Measurements from ENCODE around the gene POLG.

POLG gene

DNA sequence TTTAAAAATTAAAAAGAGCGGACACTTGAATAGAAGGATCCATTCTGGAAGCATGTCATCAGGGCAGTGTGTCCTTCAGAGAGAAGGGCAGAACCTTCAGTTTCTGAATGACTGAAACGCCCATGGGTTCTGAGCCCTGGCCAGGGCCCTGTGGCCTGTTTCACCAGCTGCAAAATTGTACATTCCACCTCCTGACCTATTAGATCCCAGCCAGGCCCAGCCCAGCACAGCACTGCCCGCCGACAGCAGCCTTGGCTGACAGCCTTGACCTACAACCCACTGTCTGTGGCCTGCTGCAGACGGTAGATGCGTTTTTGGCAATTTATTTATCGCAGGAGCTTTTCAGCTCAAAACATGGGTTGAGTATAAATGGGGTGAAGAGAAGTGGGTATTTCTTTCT lies 5.9 kb upstream of the POLG start:
- no peak overlapping the region for H3K4me3 ChIP-seq (ENCODE audit: control insufficient read depth in 1 of 7, extremely low read depth in 1 of 7, insufficient read depth in 4 of 7, low read depth in 2 of 7, low read length in 6 of 7)
- H3K36me3 ChIP-seq (ENCODE audit: control insufficient read depth in 4 of 4, insufficient read depth in 4 of 4, low read length in 3 of 4) = no peaks in the 10 kb centered on the region
- no peak overlapping the region for H3K27ac ChIP-seq (ENCODE audit: insufficient read depth in 1 of 2, low read depth in 1 of 2, low read length in 2 of 2, poor library complexity in 1 of 2, severe bottlenecking in 2 of 2)
- ChIA-PET POLR2A (no interaction called here), CTCF (no interaction called here)
- no peak for DNase-seq
- H3K4me1 ChIP-seq (ENCODE audit: control extremely low read depth in 1 of 4, control insufficient read depth in 4 of 4, insufficient read depth in 4 of 4, low read length in 3 of 4) = peaks cover 0 to 4% (median 3%) of the 10 kb centered on the region in 4 experiments
- no peaks in the 10 kb centered on the region for H3K9me3 ChIP-seq (ENCODE audit: control extremely low read depth in 1 of 5, control insufficient read depth in 4 of 5, insufficient read depth in 2 of 5, low read depth in 1 of 5, low read length in 4 of 5)
- WGBS (ENCODE audit: insufficient coverage) = 98% methylated on average over 7 of the region's 7 CpGs
- H3K27me3 ChIP-seq (replicated peaks in 2 of 5; ENCODE audit: control insufficient read depth in 4 of 5, insufficient read depth in 5 of 5, low read length in 4 of 5) = peaks cover 0 to 8% (median 5%) of the 10 kb centered on the region in 5 experiments

DNA sequence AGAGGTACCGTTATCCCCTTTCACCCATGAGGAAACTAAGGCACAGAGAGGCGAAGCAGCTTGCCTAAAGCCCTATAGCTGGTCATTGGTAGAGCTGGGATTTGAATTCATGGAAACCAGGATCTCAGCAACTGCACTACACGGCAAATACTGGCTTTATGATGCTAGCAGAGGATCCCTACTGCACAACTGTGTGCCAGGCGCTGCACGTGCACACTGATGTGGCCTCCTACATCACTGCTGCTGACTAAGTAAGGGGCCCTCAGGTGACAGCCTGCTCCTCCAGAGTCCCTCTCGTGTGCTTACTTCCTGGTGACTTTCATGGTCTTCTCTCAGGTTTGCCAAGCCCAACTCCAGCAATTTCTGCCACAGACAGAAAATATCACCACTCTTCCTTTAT lies 3.4 kb upstream of the POLG start:
- 91% methylated on average over 6 of the region's 6 CpGs for WGBS (ENCODE audit: insufficient coverage)
- no peaks in the 10 kb centered on the region for H3K9me3 ChIP-seq (ENCODE audit: control extremely low read depth in 1 of 5, control insufficient read depth in 4 of 5, insufficient read depth in 2 of 5, low read depth in 1 of 5, low read length in 4 of 5)
- ChIA-PET CTCF (interaction anchor here (3.1 kb wide), 1 partner anchor 21 kb away, joined by 13 read pairs; no protein-coding TSS in a partner anchor), POLR2A (no interaction called here)
- no peak overlapping the region for H3K4me3 ChIP-seq (ENCODE audit: control insufficient read depth in 1 of 7, extremely low read depth in 1 of 7, insufficient read depth in 4 of 7, low read depth in 2 of 7, low read length in 6 of 7)
- DNase-seq = no peak
- H3K27ac ChIP-seq (ENCODE audit: insufficient read depth in 1 of 2, low read depth in 1 of 2, low read length in 2 of 2, poor library complexity in 1 of 2, severe bottlenecking in 2 of 2) = no peak overlapping the region
- peaks cover 0 to 5% (median 2%) of the 10 kb centered on the region in 4 experiments for H3K36me3 ChIP-seq (ENCODE audit: control insufficient read depth in 4 of 4, insufficient read depth in 4 of 4, low read length in 3 of 4)
- peaks cover 0 to 5% (median 2%) of the 10 kb centered on the region in 5 experiments for H3K27me3 ChIP-seq (replicated peaks in 2 of 5; ENCODE audit: control insufficient read depth in 4 of 5, insufficient read depth in 5 of 5, low read length in 4 of 5)
- peaks cover 3 to 21% (median 18%) of the 10 kb centered on the region in 4 experiments for H3K4me1 ChIP-seq (ENCODE audit: control extremely low read depth in 1 of 4, control insufficient read depth in 4 of 4, insufficient read depth in 4 of 4, low read length in 3 of 4)

DNA sequence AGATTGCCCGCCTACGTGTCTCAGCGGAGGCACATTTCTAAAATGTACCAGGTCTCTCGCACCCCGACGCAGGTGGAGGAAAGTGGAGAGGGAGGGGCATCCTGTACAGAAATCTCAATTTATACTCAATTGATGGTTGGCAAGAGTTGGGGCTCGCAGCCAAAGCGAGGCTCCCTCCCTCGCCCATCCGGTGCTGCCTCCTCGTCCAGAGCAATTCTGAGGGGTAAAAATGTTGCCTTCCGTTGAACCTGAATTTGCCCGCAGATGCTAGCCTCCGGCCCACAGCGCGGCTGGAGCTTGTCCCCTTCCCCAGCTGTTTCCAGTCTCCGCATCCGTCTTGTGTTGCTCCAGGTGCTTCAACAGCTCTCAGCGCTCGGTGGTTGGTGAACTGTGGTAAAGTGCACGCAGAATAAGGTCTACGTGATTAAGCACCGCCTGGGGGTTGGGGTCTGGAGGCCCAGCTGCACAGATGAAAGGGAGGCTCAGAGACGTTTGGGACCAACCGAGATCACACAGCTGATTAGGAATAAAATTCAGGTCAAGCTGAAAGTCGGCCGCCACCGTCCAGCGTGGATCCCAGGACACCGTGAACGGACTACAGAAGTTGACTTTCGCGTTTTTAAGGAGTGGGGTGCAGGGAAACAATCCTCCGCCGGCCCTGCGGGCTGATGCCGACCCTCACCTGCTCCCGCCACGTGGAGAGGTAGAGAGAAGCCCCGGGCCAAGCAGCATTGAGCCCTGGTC lies 846 bp upstream of the POLG start:
- POLR2A ChIA-PET = no interaction called here

DNA sequence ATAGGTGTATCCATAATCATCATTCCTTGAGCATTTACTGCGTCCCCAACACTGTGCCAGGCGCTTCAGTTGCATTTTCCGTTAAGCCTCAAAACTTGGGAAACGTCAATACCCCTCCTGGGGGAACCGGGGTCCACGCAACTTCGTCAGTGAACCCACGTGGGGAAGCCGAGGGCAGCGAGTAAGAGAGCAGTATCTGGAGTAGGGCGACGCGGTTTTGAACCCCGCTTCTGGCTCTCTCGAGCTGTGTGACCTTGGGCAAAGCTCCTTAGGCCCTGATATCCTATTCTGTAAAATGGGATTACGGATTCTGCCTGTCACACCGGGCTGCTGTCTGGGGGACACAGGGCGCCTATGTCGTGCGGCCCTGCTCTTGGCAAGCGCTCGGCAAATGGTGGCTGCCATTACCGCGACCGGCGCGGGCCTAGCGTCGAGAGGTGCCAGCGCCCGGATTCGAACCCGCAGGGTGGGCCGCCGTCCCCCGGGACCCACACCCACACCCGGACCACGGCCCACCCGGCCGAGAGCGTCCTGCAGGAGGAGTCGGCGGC lies 590 bp downstream of the POLG start:
- Histone ChIP-seq H3K27me3 (replicated peaks in 2 of 5; ENCODE audit: control insufficient read depth in 4 of 5, insufficient read depth in 5 of 5, low read length in 4 of 5) (peaks cover 0 to 2% (median 0%) of the 10 kb centered on the region in 5 experiments), H3K4me1 (ENCODE audit: control extremely low read depth in 1 of 4, control insufficient read depth in 4 of 4, insufficient read depth in 4 of 4, low read length in 3 of 4) (peaks cover 3 to 58% (median 44%) of the 10 kb centered on the region in 4 experiments), H3K4me3 (ENCODE audit: control insufficient read depth in 1 of 7, extremely low read depth in 1 of 7, insufficient read depth in 4 of 7, low read depth in 2 of 7, low read length in 6 of 7) (peak overlapping the region; percentile 58 to 92 (median 86)), H3K27ac (ENCODE audit: insufficient read depth in 1 of 2, low read depth in 1 of 2, low read length in 2 of 2, poor library complexity in 1 of 2, severe bottlenecking in 2 of 2) (peak overlapping the region; percentile 75 to 87), H3K36me3 (ENCODE audit: control insufficient read depth in 4 of 4, insufficient read depth in 4 of 4, low read length in 3 of 4) (peaks cover 0 to 42% (median 32%) of the 10 kb centered on the region in 4 experiments), H3K9me3 (ENCODE audit: control extremely low read depth in 1 of 5, control insufficient read depth in 4 of 5, insufficient read depth in 2 of 5, low read depth in 1 of 5, low read length in 4 of 5) (no peaks in the 10 kb centered on the region)
- CTCF ChIA-PET = interaction anchor here (1.4 to 2.5 kb wide), 5 partner anchors 12 to 27 kb away, joined by 3 to 8 read pairs (median 5); no protein-coding TSS in a partner anchor
- no peak for DNase-seq
- POLR2A ChIA-PET = no interaction called here
- WGBS (ENCODE audit: insufficient coverage) = 2% methylated on average over 39 of the region's 43 CpGs

More for the DNA sequence above, 846 bp upstream of the POLG start:
- WGBS (ENCODE audit: insufficient coverage) = 4% methylated on average over 30 of the region's 40 CpGs
- H3K9me3 ChIP-seq (ENCODE audit: control extremely low read depth in 1 of 5, control insufficient read depth in 4 of 5, insufficient read depth in 2 of 5, low read depth in 1 of 5, low read length in 4 of 5) = no peaks in the 10 kb centered on the region
- peak overlapping the region in 1 of 2 experiments; percentile 47 for H3K27ac ChIP-seq (ENCODE audit: insufficient read depth in 1 of 2, low read depth in 1 of 2, low read length in 2 of 2, poor library complexity in 1 of 2, severe bottlenecking in 2 of 2)
- CTCF ChIA-PET = interaction anchor here (0.6 to 2.4 kb wide), 4 partner anchors 12 to 137 kb away, joined by 3 to 9 read pairs (median 4); no protein-coding TSS in a partner anchor
- peaks cover 0 to 27% (median 18%) of the 10 kb centered on the region in 4 experiments for H3K36me3 ChIP-seq (ENCODE audit: control insufficient read depth in 4 of 4, insufficient read depth in 4 of 4, low read length in 3 of 4)
- peaks cover 0 to 5% (median 0%) of the 10 kb centered on the region in 5 experiments for H3K27me3 ChIP-seq (replicated peaks in 2 of 5; ENCODE audit: control insufficient read depth in 4 of 5, insufficient read depth in 5 of 5, low read length in 4 of 5)
- H3K4me1 ChIP-seq (ENCODE audit: control extremely low read depth in 1 of 4, control insufficient read depth in 4 of 4, insufficient read depth in 4 of 4, low read length in 3 of 4) = peaks cover 3 to 43% (median 31%) of the 10 kb centered on the region in 4 experiments
- DNase-seq = peak; percentile 40 to 94 (median 93)
- H3K4me3 ChIP-seq (ENCODE audit: control insufficient read depth in 1 of 7, extremely low read depth in 1 of 7, insufficient read depth in 4 of 7, low read depth in 2 of 7, low read length in 6 of 7) = peak overlapping the region; percentile 36 to 88 (median 80)

DNA sequence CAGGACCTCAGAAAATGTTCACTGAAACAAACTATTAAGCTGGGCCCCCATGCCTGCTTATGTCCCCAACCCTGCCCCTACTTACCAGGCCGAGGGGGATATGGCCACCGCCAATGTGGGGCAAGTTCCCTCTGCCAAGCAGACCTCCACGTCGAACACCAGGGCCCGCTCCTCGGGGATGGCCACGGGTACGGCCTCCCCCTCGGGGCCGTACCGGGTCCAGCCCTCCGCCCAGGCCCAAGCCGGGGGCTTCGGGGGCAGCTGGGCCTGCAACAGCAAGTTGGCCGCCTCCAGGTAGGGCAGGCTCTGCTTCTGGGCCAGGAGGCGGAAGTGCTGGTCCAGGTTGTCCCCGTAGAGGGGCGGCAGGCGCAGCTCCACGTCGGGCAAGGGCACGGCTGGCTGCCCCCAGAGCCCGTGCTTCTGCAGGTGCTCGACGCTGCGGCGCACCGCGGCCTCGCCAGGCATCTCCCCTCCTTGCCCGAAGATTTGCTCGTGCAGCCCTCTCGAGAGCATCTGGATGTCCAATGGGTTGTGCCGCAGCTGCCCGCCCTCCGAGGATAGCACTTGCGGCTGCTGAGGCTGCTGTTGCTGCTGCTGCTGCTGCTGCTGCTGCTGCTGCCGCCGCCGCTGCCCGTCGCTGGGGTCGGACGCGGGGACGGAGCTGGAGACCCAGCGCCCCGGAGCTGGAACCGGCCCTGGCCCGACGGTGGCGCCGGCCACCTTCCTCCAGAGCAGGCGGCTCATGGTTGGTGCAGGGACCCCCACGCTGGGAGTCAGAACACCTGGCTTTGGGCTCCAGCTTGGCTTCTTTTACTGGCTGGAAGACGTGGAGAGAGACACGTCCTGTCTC lies 1.4 kb downstream of the POLG start:
- H3K4me1 ChIP-seq (ENCODE audit: control extremely low read depth in 1 of 4, control insufficient read depth in 4 of 4, insufficient read depth in 4 of 4, low read length in 3 of 4) = peaks cover 3 to 61% (median 45%) of the 10 kb centered on the region in 4 experiments
- POLR2A ChIA-PET = interaction anchor here (0.6 kb wide), 1 partner anchor 130 kb away, joined by 3 read pairs; no protein-coding TSS in a partner anchor
- WGBS (ENCODE audit: insufficient coverage) = 96% methylated on average over 55 of the region's 57 CpGs
- no peak for DNase-seq
- CTCF ChIA-PET = interaction anchor here (1.0 to 2.5 kb wide), 5 partner anchors 11 to 26 kb away, joined by 3 to 8 read pairs (median 5); no protein-coding TSS in a partner anchor
- H3K27ac ChIP-seq (ENCODE audit: insufficient read depth in 1 of 2, low read depth in 1 of 2, low read length in 2 of 2, poor library complexity in 1 of 2, severe bottlenecking in 2 of 2) = peak overlapping the region; percentile 75 to 87
- H3K9me3 ChIP-seq (ENCODE audit: control extremely low read depth in 1 of 5, control insufficient read depth in 4 of 5, insufficient read depth in 2 of 5, low read depth in 1 of 5, low read length in 4 of 5) = no peaks in the 10 kb centered on the region
- peak overlapping the region in 6 of 7 experiments; percentile 58 to 92 (median 86) for H3K4me3 ChIP-seq (ENCODE audit: control insufficient read depth in 1 of 7, extremely low read depth in 1 of 7, insufficient read depth in 4 of 7, low read depth in 2 of 7, low read length in 6 of 7)
- H3K27me3 ChIP-seq (replicated peaks in 2 of 5; ENCODE audit: control insufficient read depth in 4 of 5, insufficient read depth in 5 of 5, low read length in 4 of 5) = no peaks in the 10 kb centered on the region
- peaks cover 3 to 50% (median 40%) of the 10 kb centered on the region in 4 experiments for H3K36me3 ChIP-seq (ENCODE audit: control insufficient read depth in 4 of 4, insufficient read depth in 4 of 4, low read length in 3 of 4)

DNA sequence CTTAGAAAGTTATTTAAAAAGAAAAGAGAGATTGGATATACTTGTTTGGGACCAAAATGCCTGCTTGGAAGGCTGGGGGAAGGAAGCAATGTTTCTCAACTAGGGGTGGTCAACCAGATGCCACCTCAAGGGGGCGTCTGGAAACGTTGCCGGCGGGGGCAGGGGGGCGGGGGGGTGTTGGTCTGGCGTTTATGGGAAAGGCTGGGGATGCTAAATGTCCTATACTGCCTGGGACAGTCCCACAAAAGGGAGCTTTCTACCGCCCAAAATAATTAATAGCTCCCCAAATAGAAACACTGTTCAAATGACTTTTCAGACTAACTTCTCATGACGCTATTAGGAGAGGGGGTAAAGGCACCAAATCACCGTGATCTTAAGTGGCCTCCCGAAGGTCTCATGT lies 2.2 kb downstream of the POLG start:
- no peak overlapping the region for H3K27ac ChIP-seq (ENCODE audit: insufficient read depth in 1 of 2, low read depth in 1 of 2, low read length in 2 of 2, poor library complexity in 1 of 2, severe bottlenecking in 2 of 2)
- H3K36me3 ChIP-seq (ENCODE audit: control insufficient read depth in 4 of 4, insufficient read depth in 4 of 4, low read length in 3 of 4) = peaks cover 9 to 56% (median 46%) of the 10 kb centered on the region in 4 experiments
- H3K27me3 ChIP-seq (replicated peaks in 2 of 5; ENCODE audit: control insufficient read depth in 4 of 5, insufficient read depth in 5 of 5, low read length in 4 of 5) = no peaks in the 10 kb centered on the region
- POLR2A ChIA-PET = interaction anchor here (0.6 kb wide), 1 partner anchor 130 kb away, joined by 3 read pairs; no protein-coding TSS in a partner anchor
- peak; percentile 39 to 60 (median 53) for DNase-seq
- H3K9me3 ChIP-seq (ENCODE audit: control extremely low read depth in 1 of 5, control insufficient read depth in 4 of 5, insufficient read depth in 2 of 5, low read depth in 1 of 5, low read length in 4 of 5) = no peaks in the 10 kb centered on the region
- WGBS (ENCODE audit: insufficient coverage) = 84% methylated on average over 4 of the region's 10 CpGs
- H3K4me3 ChIP-seq (ENCODE audit: control insufficient read depth in 1 of 7, extremely low read depth in 1 of 7, insufficient read depth in 4 of 7, low read depth in 2 of 7, low read length in 6 of 7) = peak overlapping the region in 1 of 7 experiments; percentile 92
- CTCF ChIA-PET = interaction anchor here (0.6 to 2.5 kb wide), 6 partner anchors 10 to 247 kb away, joined by 3 to 8 read pairs (median 5); no protein-coding TSS in a partner anchor
- peaks cover 3 to 61% (median 45%) of the 10 kb centered on the region in 4 experiments for H3K4me1 ChIP-seq (ENCODE audit: control extremely low read depth in 1 of 4, control insufficient read depth in 4 of 4, insufficient read depth in 4 of 4, low read length in 3 of 4)
